HepG2 (cell line): Measurements from ENCODE around the gene ARID5B. TPM values are rescaled to one million over a fixed set of nuclear protein-coding genes. Genes with fewer than 3 reads are reported as not detected.
A peak's percentile ranks its signal among the peaks of the same experiment; 100 is the strongest.

Source experiments
- ARNTL ChIP-seq: sonication (generic); formaldehyde crosslinking; IDR thresholded peaks from 2 replicates; pipeline ENCODE4 v1.4.0; 2020; ENCODE audit warnings: mild to moderate bottlenecking, missing genetic modification reagents
- DRAP1 ChIP-seq: IDR thresholded peaks from 2 replicates; pipeline ENCODE4 v1.6.1; 2016; ENCODE audit warnings: missing genetic modification reagents, missing compliant biosample characterization
- MTA1 ChIP-seq: sonication (generic); formaldehyde crosslinking; IDR thresholded peaks from 2 replicates; pipeline ENCODE4 v1.4.0; 2020; ENCODE audit warnings: missing genetic modification reagents, mild to moderate bottlenecking, borderline replicate concordance
- NBN ChIP-seq: fragments of 450-650 bp; conservative IDR thresholded peaks from 2 replicates; pipeline ENCODE4 v1.6.1; 2017
- ONECUT2 ChIP-seq: sonication (generic); formaldehyde crosslinking; IDR thresholded peaks from 2 replicates; pipeline ENCODE4 v1.4.0; 2020; ENCODE audit warnings: missing genetic modification reagents
- SKI ChIP-seq: fragments of 450-650 bp; IDR thresholded peaks from one replicate; pipeline ENCODE4 v1.6.1; 2018; ENCODE audit warnings: mild to moderate bottlenecking; ENCODE audit not compliant: partially characterized antibody
- SMAD9 ChIP-seq: sonication (generic); formaldehyde crosslinking; IDR thresholded peaks from 2 replicates; pipeline ENCODE4 v1.5.1; 2020; ENCODE audit warnings: mild to moderate bottlenecking, missing genetic modification reagents
- SP1 ChIP-seq, 2 experiments: fragments of 450-650 bp in 1 of 2; sonication (generic) in 1 of 2; formaldehyde crosslinking in 1 of 2; IDR thresholded peaks; 2 replicates each; pipeline versions ENCODE4 v1.4.0 to v1.6.1; 2016 to 2020; ENCODE audit warnings: missing genetic modification reagents in 1 of 2
- TOPORS ChIP-seq: sonication (generic); formaldehyde crosslinking; IDR thresholded peaks from 2 replicates; pipeline ENCODE4 v1.8.0; 2023; ENCODE audit warnings: mild to moderate bottlenecking, missing genetic modification reagents
- ZNF318 ChIP-seq: sonication (generic); formaldehyde crosslinking; IDR thresholded peaks from 2 replicates; pipeline ENCODE4 v1.4.0; 2020; ENCODE audit warnings: mild to moderate bottlenecking, missing genetic modification reagents
- ZNF354B ChIP-seq: sonication (generic); formaldehyde crosslinking; IDR thresholded peaks from 2 replicates; pipeline ENCODE4 v1.8.0; 2022; ENCODE audit warnings: mild to moderate bottlenecking, missing genetic modification reagents
- ZNF558 ChIP-seq: sonication (generic); formaldehyde crosslinking; IDR thresholded peaks from 2 replicates; pipeline ENCODE4 v1.9.0; 2022; ENCODE audit warnings: mild to moderate bottlenecking, missing genetic modification reagents, borderline replicate concordance
- polyA plus RNA-seq, 8 experiments: library from polyadenylated mRNA; depleted of rRNA in 3 of 8; stranded (reverse) in 7 of 8; unstranded in 1 of 8; fragments of >200 nt; fragmentation: Illumina TruSeq in 4 of 8; extraction: Trizol in 4 of 8; gene quantifications; 2 replicates each; pipeline versions ENCODE4 v1.2.1 to v1.2.3, GENCODE V29; 2011 to 2016; ENCODE audit warnings: low read depth in 4 of 8, missing spikeins in 1 of 8, mixed read lengths in 1 of 8; ENCODE audit not compliant: insufficient read depth in 1 of 8
- total RNA-seq, 5 experiments: library from RNA; depleted of rRNA; stranded (reverse); fragments of >200 nt; fragmentation: Illumina TruSeq; extraction: Trizol; gene quantifications; 2 replicates each; pipeline ENCODE4 v1.2.3, GENCODE V29; 2016; ENCODE audit warnings: low read depth in 1 of 5
- TF ChIP-seq, protein P1 (sequence below): sonication (generic); formaldehyde crosslinking; IDR thresholded peaks from 2 replicates; pipeline ENCODE4 v1.5.0; 2020; ENCODE audit warnings: mild to moderate bottlenecking, missing genetic modification reagents, borderline replicate concordance
- TF ChIP-seq, protein P2 (sequence below): IDR thresholded peaks from 2 replicates; pipeline ENCODE4 v1.6.1; 2018; ENCODE audit warnings: missing genetic modification reagents
- TF ChIP-seq, protein P3 (sequence below): IDR thresholded peaks from 2 replicates; pipeline ENCODE4 v1.6.1; 2012; ENCODE audit warnings: low read depth, low read length, improper control_type of control experiment

ARID5B gene
- total and polyA plus RNA-seq, 2 of the 13 experiments (the other 11 are each of a cell fraction or from before 2014, with no cell fraction given): 6.2 to 21.1 TPM

- TF ChIP-seq ONECUT2 (CRISPR knock-in tag): no peak; the same call in 1 of the 2 replicates
- peak; percentile 70; the same call in 1 of the 2 replicates for TF ChIP-seq ARNTL (CRISPR knock-in tag)
- TF ChIP-seq NBN: no peak
- TF ChIP-seq, protein P1, sequence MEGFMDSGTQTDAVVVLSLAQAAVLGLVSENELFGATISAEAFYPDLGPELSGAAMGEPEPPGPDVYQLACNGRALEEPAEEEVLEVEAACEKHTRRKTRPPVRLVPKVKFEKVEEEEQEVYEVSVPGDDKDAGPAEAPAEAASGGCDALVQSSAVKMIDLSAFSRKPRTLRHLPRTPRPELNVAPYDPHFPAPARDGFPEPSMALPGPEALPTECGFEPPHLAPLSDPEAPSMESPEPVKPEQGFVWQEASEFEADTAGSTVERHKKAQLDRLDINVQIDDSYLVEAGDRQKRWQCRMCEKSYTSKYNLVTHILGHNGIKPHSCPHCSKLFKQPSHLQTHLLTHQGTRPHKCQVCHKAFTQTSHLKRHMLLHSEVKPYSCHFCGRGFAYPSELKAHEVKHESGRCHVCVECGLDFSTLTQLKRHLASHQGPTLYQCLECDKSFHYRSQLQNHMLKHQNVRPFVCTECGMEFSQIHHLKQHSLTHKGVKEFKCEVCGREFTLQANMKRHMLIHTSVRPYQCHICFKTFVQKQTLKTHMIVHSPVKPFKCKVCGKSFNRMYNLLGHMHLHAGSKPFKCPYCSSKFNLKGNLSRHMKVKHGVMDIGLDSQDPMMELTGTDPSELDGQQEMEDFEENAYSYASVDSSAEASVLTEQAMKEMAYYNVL (CRISPR knock-in tag): peak; percentile 68; the same call in 1 of the 2 replicates
- TF ChIP-seq SKI: peak; percentile 54
- peak; percentile 79; the same call in 1 of the 2 replicates for TF ChIP-seq ZNF558 (CRISPR knock-in tag)
- TF ChIP-seq DRAP1: peak; percentile 94
- TF ChIP-seq SP1 (IDR thresholded peaks at IDR 0.05): no peak
- TF ChIP-seq SP1 (CRISPR knock-in tag; IDR thresholded peaks at IDR 0.05): no peak
- no peak; the same call in none of the 2 replicates for TF ChIP-seq ZNF318 (CRISPR knock-in tag)
- TF ChIP-seq, protein P2, sequence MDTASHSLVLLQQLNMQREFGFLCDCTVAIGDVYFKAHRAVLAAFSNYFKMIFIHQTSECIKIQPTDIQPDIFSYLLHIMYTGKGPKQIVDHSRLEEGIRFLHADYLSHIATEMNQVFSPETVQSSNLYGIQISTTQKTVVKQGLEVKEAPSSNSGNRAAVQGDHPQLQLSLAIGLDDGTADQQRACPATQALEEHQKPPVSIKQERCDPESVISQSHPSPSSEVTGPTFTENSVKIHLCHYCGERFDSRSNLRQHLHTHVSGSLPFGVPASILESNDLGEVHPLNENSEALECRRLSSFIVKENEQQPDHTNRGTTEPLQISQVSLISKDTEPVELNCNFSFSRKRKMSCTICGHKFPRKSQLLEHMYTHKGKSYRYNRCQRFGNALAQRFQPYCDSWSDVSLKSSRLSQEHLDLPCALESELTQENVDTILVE (CRISPR knock-in tag): peak; percentile 49
- TF ChIP-seq, protein P3, sequence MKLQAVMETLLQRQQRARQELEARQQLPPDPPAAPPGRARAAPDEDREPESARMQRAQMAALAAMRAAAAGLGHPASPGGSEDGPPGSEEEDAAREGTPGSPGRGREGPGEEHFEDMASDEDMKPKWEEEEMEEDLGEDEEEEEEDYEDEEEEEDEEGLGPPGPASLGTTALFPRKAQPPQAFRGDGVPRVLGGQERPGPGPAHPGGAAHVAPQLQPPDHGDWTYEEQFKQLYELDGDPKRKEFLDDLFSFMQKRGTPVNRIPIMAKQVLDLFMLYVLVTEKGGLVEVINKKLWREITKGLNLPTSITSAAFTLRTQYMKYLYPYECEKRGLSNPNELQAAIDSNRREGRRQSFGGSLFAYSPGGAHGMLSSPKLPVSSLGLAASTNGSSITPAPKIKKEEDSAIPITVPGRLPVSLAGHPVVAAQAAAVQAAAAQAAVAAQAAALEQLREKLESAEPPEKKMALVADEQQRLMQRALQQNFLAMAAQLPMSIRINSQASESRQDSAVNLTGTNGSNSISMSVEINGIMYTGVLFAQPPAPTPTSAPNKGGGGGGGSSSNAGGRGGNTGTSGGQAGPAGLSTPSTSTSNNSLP: peak; percentile 66
- 0 out of 2 replicates have a peak, but pooled peaks have one; percentile 76 for TF ChIP-seq TOPORS
- TF ChIP-seq ZNF354B (CRISPR knock-in tag): peak; percentile 61; the same call in 1 of the 2 replicates
- 0 out of 2 replicates have a peak, but pooled peaks have one; percentile 38 for TF ChIP-seq SMAD9 (CRISPR knock-in tag)
- TF ChIP-seq MTA1 (CRISPR knock-in tag): peak; percentile 90
Measured at GRCh38 chr10:62048919-62049623, 147.6 kb downstream of the ARID5B start (continued).
